ENCODE data around the gene TNNC1. TPM values are rescaled to one million over a fixed set of nuclear protein-coding genes. Genes with fewer than 3 reads are reported as not detected.

The TNNC1 gene
- not detected for total RNA-seq

GRCh38 chr3:52453496-52454249 lies at the start of gene TNNC1:
TSS of gene TNNC1 (minus strand) at chr3:52454041. CDS start at chr3:52454015, 26 bp downstream.

GRCh38 chr3:52494886-52495495 lies 41.1 kb upstream of the TNNC1 start, which contains the start of gene STAB1:
TSS of gene STAB1 (plus strand) at chr3:52495338. CDS start at chr3:52495414, 76 bp downstream.

GRCh38 chr3:52455283-52456168 lies 1.7 kb upstream of the TNNC1 start, which contains the start of gene NISCH:
TSS of gene NISCH (plus strand) at chr3:52455604. CDS start at chr3:52455642, 38 bp downstream.

GRCh38 chr3:52444860-52445793 lies 8.7 kb downstream of the TNNC1 start, which contains the start of gene SEMA3G:
TSS of gene SEMA3G (minus strand) at chr3:52445103. CDS start at chr3:52445027, 76 bp downstream.

Other genes with a start within 250 kb of the TNNC1 start
- under 0.01 TPM for gene TLR9, start 228.4 kb downstream of the TNNC1 start, total RNA-seq
- gene TWF2, start 214.9 kb downstream of the TNNC1 start, total RNA-seq = 24.0 TPM
- 7.4 TPM for gene PPM1M, start 208.3 kb downstream of the TNNC1 start, total RNA-seq
- gene WDR82, start 175.4 kb downstream of the TNNC1 start, total RNA-seq = 162 TPM
- 2.3 TPM for gene GLYCTK, start 166.2 kb downstream of the TNNC1 start, total RNA-seq
- gene DNAH1, start 137.7 kb downstream of the TNNC1 start, total RNA-seq = 2.5 TPM
- gene BAP1, start 44.0 kb downstream of the TNNC1 start, total RNA-seq = 81.2 TPM
- gene PHF7, start 43.4 kb downstream of the TNNC1 start, total RNA-seq = 6.9 TPM
- 4.4 TPM for gene SEMA3G, start 8.9 kb downstream of the TNNC1 start, total RNA-seq
- gene NISCH, start 1.6 kb upstream of the TNNC1 start, total RNA-seq = 103 TPM
- gene STAB1, start 41.3 kb upstream of the TNNC1 start, total RNA-seq = 16.8 TPM
- gene NT5DC2, start 79.8 kb upstream of the TNNC1 start, total RNA-seq = 55.4 TPM
- gene UQCC5, start 82.6 kb upstream of the TNNC1 start, total RNA-seq = 4.6 TPM
- gene PBRM1, start 231.9 kb upstream of the TNNC1 start, total RNA-seq = 171 TPM
- 53.3 TPM for gene GNL3, start 232.0 kb upstream of the TNNC1 start, total RNA-seq

All from diencephalon (tissue), 1 donor.